Inferior parietal cortex (tissue), 1 donor: ENCODE measurements around the gene GYG2.
"Not testable (repeated sequence)": the region's sequence is repeated elsewhere in the genome, so short reads cannot be mapped to it uniquely, and the experiment has no call there.

Source experiments
- DNase-seq: peaks from one replicate; pipeline ENCODE4 v3.0.0-alpha.2; 2016; ENCODE audit errors: extremely low spot score

The GYG2 gene

DNA sequence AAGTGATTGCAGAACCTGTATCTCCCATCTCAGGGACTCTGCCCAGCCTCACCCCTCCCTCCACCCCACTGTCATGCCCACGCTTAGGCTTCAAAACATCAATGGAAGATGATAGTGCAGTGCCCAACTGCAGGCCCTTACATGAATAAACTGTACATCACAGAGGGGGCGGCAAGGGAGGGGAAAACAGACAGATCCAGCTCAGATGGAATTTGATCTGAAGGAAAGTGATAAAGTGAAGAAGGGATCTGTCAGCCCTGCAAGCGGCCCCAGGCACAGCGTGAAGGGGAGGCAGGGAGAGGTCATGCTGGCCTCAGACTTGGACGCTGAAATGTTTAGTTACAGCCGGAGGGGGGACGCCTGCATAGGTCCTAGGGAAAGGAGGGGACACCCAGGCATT is 38.5 kb downstream of the GYG2 start:
- DNase-seq: no peak

DNA sequence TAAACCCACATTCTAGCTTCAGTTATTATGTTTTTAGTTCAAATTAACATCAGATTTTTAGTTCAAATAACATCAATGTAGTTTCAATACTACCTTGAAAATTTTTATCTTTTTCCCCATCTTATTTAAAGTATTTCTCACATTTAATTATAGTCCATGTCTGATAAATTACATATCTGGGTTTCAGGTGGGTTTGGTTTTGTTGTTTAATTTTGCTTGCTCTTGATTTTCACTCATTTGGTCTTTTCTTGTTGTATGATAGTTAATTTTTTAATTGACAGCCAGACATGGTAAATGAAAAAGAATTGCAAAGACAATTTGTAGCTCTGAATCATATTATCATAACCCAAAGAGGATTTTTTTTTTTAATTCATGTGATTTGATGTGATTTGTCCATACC is 41.9 kb downstream of the GYG2 start:
- DNase-seq: no peak

DNA sequence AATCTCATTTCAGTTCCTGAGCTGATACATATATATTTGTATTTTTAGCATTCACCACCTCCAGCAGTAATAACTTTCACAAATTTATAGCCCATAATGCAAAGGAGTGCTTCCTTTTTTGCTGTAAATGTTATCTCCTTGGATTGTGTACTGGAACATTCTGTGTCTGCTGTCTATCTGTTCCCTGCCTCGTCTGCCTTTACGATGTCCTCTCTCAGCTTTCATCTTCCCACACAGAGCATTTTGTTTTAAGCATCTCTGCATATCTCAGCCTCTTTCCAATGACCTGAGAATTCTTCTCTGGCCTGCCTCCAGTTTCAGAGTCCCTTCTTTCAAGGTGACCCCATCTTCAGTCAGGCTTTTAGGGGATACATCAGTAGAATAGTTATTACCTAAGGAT is 43.1 kb downstream of the GYG2 start:
- no peak for DNase-seq

DNA sequence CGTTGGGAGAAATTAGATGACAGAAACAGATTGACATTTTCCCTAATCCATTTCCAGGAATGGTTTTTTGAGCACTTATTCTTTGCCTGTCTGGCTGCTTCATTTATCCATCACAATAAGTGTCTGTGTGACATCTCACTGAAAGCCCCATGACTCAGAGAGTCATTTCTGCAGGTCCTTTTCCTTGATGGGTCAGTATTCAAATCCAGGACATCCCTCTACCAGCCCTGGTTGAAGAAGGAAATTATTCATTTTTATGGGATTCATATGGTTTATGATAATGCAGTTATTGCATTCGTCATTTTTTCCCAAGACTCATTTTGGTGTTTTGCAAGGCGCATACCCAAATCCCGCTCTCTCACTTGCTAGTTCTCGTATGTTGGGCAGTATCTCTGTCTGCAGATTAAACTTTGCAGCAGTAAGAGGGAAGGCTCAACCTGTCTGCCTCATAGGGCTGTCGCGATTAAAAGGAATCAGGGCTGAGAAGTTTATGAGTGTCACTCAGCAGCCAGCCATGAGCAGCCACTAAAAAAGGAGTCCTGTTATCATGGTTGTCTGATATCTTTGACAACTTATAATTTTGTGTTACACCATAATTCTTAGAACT is 44.0 kb downstream of the GYG2 start:
- no peak for DNase-seq

DNA sequence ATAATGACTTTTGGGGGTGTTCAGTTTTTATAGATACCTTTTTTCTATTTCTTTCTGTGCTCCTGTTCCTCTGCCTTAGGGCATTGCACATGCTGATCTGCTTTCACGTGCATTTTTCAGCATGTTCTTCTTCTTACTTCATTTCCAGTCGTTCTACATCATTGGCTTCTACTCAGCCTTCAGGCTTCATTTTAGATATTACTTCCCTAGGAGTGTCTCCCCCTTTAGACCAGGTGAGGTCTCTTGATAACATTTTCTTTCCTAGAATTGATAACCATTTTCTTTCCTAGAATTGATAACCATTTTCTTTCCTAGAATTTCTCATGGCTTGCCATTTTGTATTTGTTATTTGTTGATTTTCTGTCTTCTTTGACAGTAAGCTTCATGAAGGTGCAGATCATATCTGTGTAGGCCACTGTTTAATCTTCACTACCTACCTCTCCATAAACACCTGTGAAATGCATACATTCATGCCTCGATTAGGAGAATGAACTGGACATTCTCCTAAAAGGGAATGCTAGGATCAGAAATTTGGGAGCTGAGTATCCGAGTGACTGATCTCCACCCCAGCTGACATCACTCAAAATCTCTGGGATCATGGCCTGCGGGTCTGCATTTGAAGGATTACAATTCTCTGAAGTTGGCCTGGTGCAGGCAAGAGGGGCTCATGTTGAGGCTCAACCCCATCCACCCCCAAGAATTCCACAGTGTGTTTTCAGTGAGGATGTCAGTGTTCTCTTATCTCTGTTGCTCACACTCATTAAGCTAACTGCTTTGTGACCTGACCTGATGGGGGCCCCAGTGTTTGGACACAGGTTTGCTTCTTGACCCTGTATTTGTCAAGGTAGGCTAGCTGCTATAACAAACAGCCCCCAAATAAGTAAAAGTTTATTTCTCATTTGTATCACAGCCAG is 45.7 kb downstream of the GYG2 start:
- no peak for DNase-seq

DNA sequence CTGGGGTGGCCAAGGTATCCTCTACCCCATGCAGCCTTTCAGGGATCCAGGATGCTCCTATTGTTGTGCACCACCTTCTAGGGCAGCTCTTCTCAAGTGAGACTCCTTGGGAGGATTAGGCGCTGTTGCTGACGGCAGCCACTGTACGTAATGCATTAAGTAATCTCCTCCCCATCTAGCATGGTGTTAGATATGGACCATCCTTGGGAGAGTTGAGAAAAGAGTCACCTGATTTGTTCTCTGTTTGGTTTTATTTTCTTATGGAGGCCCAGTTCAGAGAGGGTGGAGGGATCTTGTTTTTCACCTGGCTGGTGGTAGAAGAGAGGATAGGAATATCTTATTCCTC is 46.4 kb downstream of the GYG2 start:
- no peak for DNase-seq

DNA sequence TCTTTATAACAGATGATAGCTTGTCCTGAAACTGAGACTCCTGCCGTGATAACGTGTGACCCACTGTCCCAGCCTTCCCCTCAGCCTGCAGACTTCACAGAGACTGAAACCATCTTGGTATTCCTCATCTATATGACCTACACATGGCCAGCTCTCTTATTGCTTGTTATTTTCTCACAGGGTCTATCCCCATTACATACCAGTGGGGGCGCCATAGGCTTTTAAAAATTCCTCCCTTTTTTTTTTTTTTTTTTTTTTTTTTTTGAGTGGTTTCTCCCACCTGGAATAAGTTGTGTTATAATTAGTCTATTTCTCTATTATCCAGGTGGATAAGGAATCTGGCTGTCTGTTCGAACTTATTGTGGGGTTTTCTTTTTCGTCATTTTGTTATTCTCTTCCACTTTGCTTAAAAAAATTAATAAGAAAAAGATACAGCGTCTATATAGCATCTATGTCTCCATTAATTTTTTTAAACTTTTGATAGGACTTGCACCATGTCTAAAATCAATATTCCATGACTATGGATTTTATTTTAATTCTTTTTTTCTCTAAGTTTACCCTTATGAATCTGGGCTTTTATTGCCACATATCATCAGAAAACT is 47.2 kb downstream of the GYG2 start:
- DNase-seq: no peak

DNA sequence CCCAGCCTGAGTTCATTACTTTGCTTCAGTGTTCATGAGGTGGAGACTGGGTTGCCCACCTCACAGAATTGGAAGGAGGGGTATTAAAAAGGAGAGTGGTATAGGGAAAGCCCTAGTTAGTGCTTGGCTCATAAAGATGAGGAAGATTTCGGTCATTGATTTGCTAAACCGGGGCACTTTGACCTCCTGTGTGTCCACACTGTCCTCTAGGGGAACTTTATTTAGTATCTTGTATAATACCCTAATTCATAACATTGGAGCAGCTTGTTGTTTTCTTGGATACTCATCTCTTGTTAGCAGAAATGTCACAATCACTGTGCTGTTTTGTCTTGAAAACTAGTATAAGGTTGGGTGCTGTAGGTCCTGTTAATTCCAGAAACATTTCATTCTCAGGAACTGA is 49.8 kb downstream of the GYG2 start:
- no peak for DNase-seq

DNA sequence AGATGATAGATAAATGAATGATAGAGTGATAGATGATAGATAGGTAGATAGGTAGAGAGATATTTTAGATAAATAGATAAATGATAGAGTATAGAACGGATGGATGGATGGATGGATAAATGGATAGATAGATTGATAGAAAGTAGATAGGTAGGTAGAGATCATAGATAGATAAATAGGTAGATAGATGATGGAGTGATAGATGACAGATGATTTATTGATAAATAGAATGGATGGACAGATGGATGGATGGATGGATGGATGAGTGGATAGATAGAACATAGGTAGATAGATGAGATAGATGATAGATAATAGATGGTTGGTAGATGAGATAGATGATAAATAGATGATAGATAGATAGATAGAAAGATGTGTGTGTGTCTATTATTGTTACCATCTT is 50.9 kb downstream of the GYG2 start:
- DNase-seq: no peak

DNA sequence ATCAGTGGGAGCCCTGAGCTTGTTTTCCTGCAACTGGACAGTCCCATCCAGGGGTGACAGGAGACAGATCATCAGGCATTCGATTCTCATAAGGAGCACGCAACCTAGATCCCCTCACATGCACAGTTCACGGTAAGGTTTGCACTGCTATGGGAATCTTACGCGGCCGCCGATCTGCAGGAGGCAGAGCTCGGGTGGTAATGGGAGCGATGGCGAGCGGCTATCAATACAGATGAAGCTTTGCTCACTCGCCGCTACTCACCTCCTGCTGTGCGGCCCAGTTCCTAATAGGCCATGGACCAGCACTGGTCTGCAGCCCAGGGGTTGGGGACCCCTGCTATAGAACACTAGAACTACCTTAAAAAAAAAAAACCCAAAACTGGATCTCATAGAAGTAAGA is 55.0 kb downstream of the GYG2 start:
- DNase-seq: no peak

DNA sequence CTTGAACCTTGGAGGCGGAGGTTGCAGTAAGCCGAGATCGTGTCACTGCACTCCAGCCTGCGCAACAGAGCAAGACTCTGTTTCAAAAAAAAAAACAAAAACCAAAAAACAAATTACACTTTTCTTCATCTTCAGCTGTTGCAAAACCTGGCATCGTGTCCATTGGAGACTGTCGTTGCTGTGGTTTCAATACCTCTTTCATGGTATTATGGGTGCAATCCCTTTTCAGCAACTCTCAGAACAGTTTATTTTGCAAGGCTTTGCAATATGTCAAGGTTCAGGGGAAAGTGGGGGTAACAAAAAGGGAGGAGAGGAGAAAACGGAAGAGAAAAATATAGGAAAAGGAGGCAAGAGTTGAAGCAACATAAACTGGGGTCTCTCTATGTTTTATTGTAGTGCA is 59.6 kb downstream of the GYG2 start:
- no peak for DNase-seq

DNA sequence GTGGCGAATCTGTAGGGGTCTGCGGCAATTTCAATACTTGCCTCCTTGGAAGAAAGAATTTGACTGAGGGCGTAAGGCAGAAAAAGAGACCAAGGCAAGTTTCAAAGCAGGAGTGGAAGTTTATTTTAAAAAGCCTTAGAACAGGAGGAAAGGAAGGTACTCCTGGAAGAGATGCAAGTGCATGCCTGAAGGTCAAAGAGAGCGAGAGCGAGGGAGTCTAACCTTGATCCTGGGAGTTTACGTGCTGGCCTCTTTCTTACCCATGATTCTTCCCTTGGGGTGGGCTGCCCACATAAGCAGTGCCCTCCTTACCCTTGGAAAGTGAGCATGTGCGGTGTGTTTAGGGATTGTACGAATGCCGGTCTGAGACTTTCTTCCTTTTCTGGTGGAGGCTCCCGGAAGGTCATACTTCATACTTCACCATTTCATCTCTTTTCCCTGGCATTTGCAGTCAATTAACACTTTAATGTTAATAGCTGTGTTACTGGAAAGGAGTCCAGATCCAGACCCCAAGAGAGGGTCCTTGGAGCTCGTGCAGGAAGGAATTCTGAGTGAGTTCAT is 60.4 kb downstream of the GYG2 start:
- no peak for DNase-seq

DNA sequence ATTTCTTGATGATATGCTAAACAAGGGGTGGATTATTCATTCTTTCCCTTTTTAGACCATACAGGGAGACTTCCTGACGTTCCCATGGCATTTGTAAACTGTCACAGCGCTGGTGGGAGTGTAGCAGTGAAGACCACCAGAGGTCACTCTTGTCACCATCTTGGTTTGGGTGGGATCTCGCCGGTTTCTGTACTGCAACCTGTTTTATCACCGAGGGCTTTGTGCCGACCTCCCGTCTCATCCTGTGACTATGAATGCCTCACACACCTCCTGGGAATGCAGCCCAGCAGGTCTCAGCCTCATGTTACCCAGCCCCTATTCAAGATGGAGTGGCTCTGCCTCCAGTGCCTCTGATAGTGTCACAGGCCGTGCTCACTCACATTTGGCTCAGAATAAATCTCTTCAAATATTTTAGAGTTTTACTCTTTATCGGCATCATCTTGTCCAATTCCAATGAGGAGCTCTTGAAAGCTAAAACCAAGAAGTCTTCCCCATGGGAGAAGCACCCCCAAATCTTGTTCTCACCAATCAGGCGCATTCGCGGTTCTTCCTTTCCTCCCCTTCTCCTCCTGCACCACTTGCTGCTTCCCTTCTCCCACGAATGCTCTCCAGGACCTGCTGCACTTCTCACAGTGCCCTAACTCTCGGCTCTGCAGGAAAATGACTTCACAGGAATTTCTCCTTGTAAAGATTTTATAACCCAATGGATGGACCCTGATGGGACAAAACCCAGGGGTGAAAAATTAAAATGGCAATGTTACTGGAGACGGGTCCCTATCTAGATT is 61.2 kb downstream of the GYG2 start:
- DNase-seq: not testable (repeated sequence)

DNA sequence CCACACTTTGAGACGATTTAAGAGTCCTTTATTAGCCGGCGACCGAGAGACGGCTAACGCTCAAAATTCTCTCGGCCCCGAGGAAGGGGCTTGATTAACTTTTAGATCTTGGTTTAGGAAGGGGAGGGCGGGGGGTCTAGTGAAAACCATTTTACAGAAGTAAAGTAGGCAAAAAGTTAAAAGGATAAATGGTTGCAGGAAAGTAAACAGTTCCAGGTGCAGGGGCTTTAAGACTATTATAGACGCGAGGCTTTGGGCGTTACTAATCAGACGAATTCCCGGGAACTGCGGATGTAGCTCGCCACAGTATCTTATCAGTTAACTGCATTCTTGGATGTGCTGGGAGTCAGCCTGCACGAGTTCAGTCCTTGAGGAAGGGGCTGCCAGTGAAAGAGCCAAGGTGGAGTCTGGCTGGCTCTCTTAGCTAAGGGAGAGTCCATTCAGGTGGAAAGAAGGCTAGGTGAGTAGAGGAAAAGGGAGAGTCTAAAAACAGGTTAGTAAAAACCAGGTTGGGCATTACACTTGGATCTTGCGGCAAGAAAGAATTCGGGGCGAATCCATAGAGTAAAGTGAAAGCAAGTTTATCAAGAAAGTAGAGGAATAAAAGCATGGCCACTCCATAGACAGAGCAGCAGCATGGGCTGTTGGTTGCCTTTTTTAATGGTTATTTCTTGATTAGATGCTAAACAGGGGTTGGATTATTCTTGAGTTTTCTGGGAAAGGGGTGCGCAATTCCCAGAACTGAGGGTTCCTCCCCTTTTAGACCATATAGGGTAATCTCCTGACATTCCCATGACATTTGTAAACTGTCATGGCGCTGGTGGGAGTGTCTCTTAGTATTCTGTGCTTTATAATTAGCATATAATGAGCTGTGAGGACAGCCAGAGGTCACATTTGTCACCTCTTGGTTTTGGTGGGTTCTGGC is 62.1 kb downstream of the GYG2 start:
- not testable (repeated sequence) for DNase-seq

DNA sequence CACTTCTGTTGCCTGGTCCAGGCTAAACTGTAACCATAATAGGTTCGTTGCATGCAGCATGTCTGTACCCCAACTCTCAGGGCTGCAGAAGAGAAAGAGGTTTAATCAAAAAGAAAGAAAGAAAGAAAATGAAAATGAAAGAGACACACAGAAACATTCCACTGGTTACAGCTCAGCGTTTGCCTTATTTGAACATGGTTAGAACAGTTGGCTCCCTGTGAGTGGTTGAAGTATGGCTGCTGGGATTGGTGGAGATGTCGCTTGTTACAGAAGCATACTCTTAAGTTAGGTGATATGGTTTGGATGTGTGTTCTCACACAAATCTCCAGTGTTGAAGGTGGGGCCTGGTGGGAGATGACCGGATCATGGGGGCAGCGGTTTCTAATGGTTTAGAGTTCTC is 64.1 kb downstream of the GYG2 start:
- DNase-seq: no peak

DNA sequence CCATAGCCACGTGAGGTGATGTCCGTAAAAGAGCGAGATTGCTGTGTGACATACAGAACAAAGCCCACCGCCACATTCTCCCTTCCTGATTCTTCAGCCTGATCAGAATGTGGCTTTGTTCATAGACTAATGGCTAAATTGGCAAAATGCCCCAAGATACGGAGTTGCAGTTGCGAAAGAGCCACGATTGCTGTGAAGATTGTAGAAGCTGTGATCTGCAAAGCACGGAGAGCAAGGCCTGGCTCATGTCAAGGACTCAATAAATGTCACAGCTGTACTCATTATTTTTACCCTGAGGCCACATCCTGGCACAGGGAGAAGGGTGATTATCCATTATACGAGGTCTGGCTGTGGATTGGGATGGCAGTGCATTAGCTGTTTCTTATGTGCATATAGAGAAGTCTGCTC is 66.2 kb downstream of the GYG2 start:
- no peak for DNase-seq

DNA sequence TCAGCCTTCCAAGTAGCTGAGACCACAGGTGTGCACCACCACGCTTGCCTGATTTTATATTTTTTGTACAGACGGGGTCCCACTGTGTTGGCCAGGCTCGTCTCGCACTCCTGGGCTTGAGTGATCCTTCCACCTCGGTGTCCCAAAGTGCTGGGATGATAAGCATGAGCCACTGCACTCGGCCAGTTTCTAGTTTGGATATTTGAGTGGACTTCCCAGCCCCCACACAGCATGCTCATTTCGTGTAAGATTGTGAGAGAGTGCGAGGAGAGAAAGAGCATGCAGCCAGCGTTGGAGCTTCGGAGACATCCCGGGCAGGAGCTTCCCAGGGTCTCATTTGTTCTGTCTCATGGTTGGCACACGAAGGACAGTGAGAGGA is 68.6 kb downstream of the GYG2 start:
- no peak for DNase-seq

DNA sequence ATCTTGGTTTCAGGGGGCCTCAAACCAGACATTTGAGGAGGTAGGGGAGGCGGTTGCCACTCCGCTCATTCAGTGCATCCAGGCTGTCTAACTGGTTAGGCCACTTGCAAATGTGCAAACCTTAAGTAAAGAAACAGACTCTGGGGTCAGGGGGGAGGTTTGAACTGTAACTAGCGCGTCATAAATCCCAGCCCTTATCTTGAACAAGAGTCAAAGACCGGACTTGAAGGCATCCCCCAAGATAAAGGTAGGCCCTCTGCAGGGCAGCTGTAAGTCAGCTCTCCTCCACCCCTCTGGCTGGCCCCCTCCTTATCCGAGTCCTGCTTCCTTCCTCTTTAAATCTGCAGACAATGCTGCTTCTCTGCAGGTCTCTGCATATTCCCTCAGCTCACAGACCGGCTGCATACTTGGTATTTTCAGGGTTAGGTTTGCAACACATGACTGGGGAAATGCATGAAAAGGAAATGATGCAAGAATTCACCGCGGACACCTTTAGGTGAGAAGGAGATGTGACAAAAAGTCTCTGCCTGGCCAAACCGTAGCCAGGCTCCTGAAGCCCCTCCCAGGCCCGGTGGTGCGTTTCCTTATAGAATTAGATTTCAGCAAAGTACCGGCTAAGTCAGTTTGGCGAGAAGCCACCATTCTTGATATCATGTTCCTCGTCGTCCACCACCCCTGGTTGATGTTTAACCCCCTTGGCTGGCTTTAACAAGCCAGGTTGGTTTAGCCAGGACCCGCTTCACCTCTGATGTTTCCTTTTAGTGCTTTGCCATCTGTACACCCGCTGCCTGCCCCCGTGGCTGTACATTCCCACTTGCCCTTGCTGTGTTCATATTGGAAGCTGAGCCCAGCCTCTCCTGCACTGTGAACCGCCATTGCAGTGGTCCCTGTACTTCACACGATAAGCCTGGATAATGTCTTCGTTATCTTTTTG is 69.2 kb downstream of the GYG2 start:
- not testable (repeated sequence) for DNase-seq

DNA sequence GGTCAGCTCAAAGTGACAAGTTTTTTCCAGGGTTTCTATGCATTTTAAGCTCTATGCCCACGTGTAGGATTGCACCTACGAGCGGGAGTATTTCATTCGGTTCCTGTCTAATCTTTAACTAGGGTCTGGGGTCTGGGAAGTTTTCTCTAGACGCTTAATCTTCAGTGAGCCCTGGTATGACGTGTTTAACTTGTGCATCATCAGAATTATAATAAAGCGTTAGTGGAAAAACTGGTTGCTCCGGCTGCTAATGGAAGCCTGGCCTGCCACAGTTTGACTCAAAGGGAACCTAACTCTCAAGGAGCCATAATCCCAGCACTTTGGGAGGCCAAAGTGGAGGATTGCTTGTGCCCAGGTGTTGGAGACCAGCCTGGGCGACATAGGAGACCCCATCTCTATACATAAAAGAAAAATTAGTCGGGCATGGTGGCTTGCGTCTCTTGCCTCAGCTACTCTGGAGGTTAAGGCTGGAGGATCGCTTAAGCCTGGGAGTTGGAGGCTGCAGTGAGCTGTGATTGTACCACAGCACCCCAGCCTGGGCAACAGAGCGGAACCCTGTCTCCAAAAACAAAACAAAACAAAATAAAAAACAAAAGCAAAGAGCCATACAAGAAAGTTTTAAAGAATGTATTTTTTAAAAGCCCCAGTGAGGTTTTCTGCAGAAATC is 70.2 kb downstream of the GYG2 start:
- no peak for DNase-seq
